ENCODE data around the gene CDC34. TPM values are rescaled to one million over a fixed set of nuclear protein-coding genes. Genes with fewer than 3 reads are reported as not detected.

The CDC34 gene
- total RNA-seq, 1 donor from 2014 or later, result 111 TPM

GRCh38 chr19:590750-591098 lies 59.2 kb downstream of the CDC34 start:
- Mint-ChIP-seq H3K4me1 (no peaks in the 10 kb centered on the region), H3K36me3 (ENCODE audit: low read depth) (no peaks in the 10 kb centered on the region), H3K27me3 (ENCODE audit: low read depth) (peaks cover 66% of the 10 kb centered on the region), H3K27ac (ENCODE audit: unreplicated experiment) (no peak overlapping the region), H3K4me3 (no peak overlapping the region), H3K9me3 (no peaks in the 10 kb centered on the region)
- no peak for DNase-seq (ENCODE audit: low read depth, low spot score)
- TF ChIP-seq CTCF (conservative IDR thresholded peaks at IDR 0.05), result no peak

GRCh38 chr19:591099-591958 lies 59.8 kb downstream of the CDC34 start:
- H3K27me3 Mint-ChIP-seq (ENCODE audit: low read depth), result peaks cover 62% of the 10 kb centered on the region
- peak overlapping the region; percentile 75 for H3K27ac Mint-ChIP-seq (ENCODE audit: unreplicated experiment)
- TF ChIP-seq CTCF (conservative IDR thresholded peaks at IDR 0.05), result no peak
- H3K4me1 Mint-ChIP-seq, result no peaks in the 10 kb centered on the region
- H3K9me3 Mint-ChIP-seq, result no peaks in the 10 kb centered on the region
- H3K36me3 Mint-ChIP-seq (ENCODE audit: low read depth), result no peaks in the 10 kb centered on the region
- DNase-seq (ENCODE audit: low read depth, low spot score), result peak; percentile 39
- H3K4me3 Mint-ChIP-seq, result peak overlapping the region; percentile 70

Other genes starting within 250 kb of the CDC34 start
- gene PLPP2, start 240.4 kb upstream of the CDC34 start, total RNA-seq, result 0.89 and 1.1 TPM in 2 replicates
- gene MIER2, start 187.0 kb upstream of the CDC34 start, total RNA-seq, result 43.8 and 45.8 TPM in 2 replicates
- 5.6 and 6.7 TPM in 2 replicates for gene C2CD4C, start 122.6 kb upstream of the CDC34 start, total RNA-seq
- gene SHC2, start 70.7 kb upstream of the CDC34 start, total RNA-seq, result 39.0 and 45.2 TPM in 2 replicates
- 0.75 and 1.1 TPM in 2 replicates for gene MADCAM1, start 35.3 kb upstream of the CDC34 start, total RNA-seq
- 22.3 TPM in 2 replicates for gene TPGS1, start 24.3 kb upstream of the CDC34 start, total RNA-seq
- gene GZMM, start 12.3 kb downstream of the CDC34 start, total RNA-seq, result not detected in 2 replicates
- gene BSG, start 40.8 kb downstream of the CDC34 start, total RNA-seq, result 564 and 613 TPM in 2 replicates
- gene HCN2, start 58.1 kb downstream of the CDC34 start, total RNA-seq, result 0.71 and 0.84 TPM in 2 replicates
- 69.7 and 71.1 TPM in 2 replicates for gene POLRMT, start 101.8 kb downstream of the CDC34 start, total RNA-seq
- 0.51 and 0.84 TPM in 2 replicates for gene FGF22, start 108.1 kb downstream of the CDC34 start, total RNA-seq
- gene RNF126, start 131.5 kb downstream of the CDC34 start, total RNA-seq, result 50.6 and 55.9 TPM in 2 replicates
- gene FSTL3, start 144.6 kb downstream of the CDC34 start, total RNA-seq, result 7.7 and 8.9 TPM in 2 replicates
- not detected in 2 replicates for gene PRSS57, start 163.7 kb downstream of the CDC34 start, total RNA-seq
- 45.1 and 52.1 TPM in 2 replicates for gene PALM, start 177.2 kb downstream of the CDC34 start, total RNA-seq
- gene MISP, start 219.4 kb downstream of the CDC34 start, total RNA-seq, result 0.14 TPM in 1 of 2 replicates, not detected in the other

All from neural crest cell (in vitro differentiated cells).